ENCODE results near the gene EZH1. TPM values are rescaled to one million over a fixed set of nuclear protein-coding genes. Genes with fewer than 3 reads are reported as not detected.

EZH1 gene
- polyA plus RNA-seq, 1 experiment = 30.4 TPM

DNA sequence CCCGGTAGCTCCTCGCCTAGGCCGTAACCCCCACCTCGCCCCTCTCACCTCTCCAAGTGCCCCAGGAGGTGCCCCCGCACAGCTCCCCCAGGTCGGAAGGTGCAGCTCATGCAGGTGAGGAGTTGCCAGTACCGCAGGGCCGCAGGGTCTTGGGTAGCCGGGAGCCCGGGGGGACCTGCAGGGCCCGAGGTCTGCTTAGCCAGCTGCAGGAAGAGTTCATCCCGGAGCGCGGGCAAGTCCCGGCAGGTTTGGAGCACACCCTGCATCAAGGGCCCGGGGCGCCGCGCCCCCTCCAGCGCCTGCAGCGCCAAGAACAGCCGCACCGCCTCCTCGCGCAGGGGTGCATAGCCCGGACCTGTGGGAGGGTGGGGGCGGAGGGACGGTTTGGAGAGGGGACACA lies 72.8 kb downstream of the EZH1 start:
- H3K27me3 ChIP-seq (ENCODE audit: control insufficient read depth, insufficient read depth, low read length) = no peaks in the 10 kb centered on the region
- H3K36me3 ChIP-seq (ENCODE audit: control insufficient read depth, insufficient read depth, low read length) = peaks cover 33% of the 10 kb centered on the region
- ChIA-PET CTCF (interaction anchor here (1.2 to 1.8 kb wide), 2 partner anchors 8 to 94 kb away, joined by 3 to 11 read pairs; partner anchors contain the start of gene PSMC3IP), POLR2A (no interaction called here)
- H3K4me3 ChIP-seq (ENCODE audit: low read depth, low read length) = no peak overlapping the region
- TF ChIP-seq, protein P1, sequence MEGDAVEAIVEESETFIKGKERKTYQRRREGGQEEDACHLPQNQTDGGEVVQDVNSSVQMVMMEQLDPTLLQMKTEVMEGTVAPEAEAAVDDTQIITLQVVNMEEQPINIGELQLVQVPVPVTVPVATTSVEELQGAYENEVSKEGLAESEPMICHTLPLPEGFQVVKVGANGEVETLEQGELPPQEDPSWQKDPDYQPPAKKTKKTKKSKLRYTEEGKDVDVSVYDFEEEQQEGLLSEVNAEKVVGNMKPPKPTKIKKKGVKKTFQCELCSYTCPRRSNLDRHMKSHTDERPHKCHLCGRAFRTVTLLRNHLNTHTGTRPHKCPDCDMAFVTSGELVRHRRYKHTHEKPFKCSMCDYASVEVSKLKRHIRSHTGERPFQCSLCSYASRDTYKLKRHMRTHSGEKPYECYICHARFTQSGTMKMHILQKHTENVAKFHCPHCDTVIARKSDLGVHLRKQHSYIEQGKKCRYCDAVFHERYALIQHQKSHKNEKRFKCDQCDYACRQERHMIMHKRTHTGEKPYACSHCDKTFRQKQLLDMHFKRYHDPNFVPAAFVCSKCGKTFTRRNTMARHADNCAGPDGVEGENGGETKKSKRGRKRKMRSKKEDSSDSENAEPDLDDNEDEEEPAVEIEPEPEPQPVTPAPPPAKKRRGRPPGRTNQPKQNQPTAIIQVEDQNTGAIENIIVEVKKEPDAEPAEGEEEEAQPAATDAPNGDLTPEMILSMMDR (IDR thresholded peaks at IDR 0.05; ENCODE audit: insufficient read depth, low read depth, low read length) = no peak
- DNase-seq (ENCODE audit: low read depth) = no peak

DNA sequence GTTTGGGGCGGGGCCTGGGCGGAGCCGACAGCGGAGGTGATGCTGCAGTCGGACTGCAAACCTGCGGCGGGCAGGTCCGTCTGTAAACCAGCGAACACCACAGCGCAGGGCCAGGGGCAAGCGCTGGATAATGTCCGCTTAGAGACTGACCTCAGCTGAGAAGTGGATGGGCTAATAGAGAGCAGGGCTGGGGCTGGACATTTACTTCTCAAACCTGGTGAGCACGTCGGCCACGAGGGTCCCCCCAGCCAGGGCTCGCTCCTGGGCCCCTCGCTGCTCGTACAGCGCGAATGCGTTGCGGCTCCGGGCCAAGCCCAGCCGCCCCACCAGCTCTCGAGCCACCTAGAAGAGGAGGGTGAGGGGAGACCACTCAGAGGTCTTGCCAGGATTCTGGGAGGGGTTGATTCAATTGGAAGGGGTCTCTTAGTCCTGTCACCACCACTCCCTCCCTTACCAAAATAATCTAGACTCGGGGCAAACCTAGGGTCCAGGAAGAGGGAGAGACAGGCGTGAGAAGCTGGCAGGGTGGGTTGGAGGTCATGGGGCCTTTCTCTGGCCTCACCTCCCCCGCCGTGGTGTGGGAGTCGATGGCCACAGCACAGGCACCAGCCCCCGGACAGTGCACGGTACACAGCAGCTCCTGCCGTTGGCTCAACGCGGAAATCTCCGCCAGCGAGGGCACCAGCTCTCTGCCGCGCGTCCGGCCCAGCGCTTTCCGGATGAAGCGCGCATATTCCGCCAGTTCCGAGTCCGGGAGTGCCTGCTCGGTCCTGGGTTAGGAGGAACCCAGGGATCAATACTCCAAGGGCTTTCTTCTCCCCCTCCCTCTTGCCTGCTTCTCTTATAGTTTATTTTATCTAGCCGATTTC lies 73.8 kb downstream of the EZH1 start:
- H3K4me3 ChIP-seq (ENCODE audit: low read depth, low read length) = no peak overlapping the region
- TF ChIP-seq, protein P1 (IDR thresholded peaks at IDR 0.05; ENCODE audit: insufficient read depth, low read depth, low read length) = no peak
- DNase-seq (ENCODE audit: low read depth) = no peak
- no peaks in the 10 kb centered on the region for H3K27me3 ChIP-seq (ENCODE audit: control insufficient read depth, insufficient read depth, low read length)
- POLR2A ChIA-PET = no interaction called here
- CTCF ChIA-PET = interaction anchor here (1.2 to 1.8 kb wide), 2 partner anchors 9 to 93 kb away, joined by 3 to 11 read pairs; partner anchors contain the start of gene PSMC3IP
- H3K36me3 ChIP-seq (ENCODE audit: control insufficient read depth, insufficient read depth, low read length) = peaks cover 39% of the 10 kb centered on the region

DNA sequence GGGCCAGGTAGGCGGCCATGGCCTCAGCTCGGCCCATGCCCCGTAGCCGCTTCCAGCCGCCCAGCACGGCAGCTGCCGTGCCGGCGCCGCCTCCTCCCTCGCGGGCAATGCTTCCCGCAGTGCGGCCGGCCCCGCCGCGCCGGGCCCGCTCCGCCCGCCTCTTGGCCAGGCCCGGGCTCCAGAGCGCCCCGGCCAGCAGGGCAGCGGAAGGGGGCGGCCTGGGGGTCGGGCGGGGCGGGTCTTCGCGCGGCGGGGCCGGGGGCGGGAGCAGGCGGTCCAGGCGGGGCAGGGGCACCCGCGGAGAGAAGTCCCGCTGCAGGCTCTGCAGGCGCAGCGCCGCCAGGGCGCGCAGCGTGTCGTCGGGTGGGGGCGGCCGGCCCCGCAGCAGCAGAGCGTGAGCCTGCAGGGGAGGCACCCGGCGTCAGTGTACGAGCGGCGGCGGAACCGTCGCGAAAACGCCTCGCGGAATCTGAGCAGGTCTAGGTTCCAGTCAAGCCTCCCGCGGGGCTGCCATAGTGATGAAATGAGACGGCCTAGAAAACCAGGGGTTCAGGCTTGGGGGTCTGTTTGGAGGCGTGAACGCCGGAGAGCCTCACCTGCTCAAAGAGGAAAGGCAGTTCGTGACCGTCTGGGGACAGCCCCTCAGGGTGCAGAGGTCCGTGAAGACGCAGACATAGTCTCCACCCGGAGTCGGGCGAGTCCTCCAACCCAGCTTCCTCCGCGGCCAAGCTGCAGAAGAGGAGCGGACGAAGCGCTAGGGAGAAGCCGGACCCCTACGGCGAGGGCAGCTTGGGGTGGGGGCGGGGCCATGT lies 74.7 kb downstream of the EZH1 start:
- no peaks in the 10 kb centered on the region for H3K27me3 ChIP-seq (ENCODE audit: control insufficient read depth, insufficient read depth, low read length)
- ChIA-PET POLR2A (no interaction called here), CTCF (interaction anchor here (1.8 kb wide), 1 partner anchor 92 kb away, joined by 11 read pairs; the partner anchor contains the start of gene PSMC3IP)
- TF ChIP-seq, protein P1 (IDR thresholded peaks at IDR 0.05; ENCODE audit: insufficient read depth, low read depth, low read length) = no peak
- DNase-seq (ENCODE audit: low read depth) = no peak
- peaks cover 41% of the 10 kb centered on the region for H3K36me3 ChIP-seq (ENCODE audit: control insufficient read depth, insufficient read depth, low read length)
- H3K4me3 ChIP-seq (ENCODE audit: low read depth, low read length) = no peak overlapping the region

DNA sequence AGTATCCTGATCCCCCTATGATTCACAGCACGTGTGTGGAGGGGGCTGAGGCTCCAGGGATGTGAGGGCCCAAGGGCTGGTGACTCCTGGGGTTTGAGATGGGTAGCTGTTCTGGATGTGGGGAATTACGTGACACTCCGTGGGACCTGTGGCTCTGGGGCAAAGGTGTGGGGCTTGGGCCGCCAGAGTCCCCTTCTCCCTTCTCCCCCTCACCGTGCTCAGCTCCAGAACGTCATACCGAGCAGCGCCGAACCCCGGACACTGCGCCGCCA lies 75.2 kb downstream of the EZH1 start:
- DNase-seq (ENCODE audit: low read depth) = no peak
- ChIA-PET POLR2A (interaction anchor here (0.6 kb wide), 1 partner anchor 349 kb away, joined by 15 read pairs; no protein-coding TSS in a partner anchor), CTCF (no interaction called here)
- Histone ChIP-seq H3K4me3 (ENCODE audit: low read depth, low read length) (no peak overlapping the region), H3K36me3 (ENCODE audit: control insufficient read depth, insufficient read depth, low read length) (peaks cover 41% of the 10 kb centered on the region), H3K27me3 (ENCODE audit: control insufficient read depth, insufficient read depth, low read length) (no peaks in the 10 kb centered on the region)
- TF ChIP-seq, protein P1 (IDR thresholded peaks at IDR 0.05; ENCODE audit: insufficient read depth, low read depth, low read length) = no peak
